A549 (cell line): Measurements from ENCODE around the gene ANKMY2. TPM values are rescaled to one million over a fixed set of nuclear protein-coding genes. Genes with fewer than 3 reads are reported as not detected.

Experiments used
- ATAC-seq, 2 experiments: fragments of 200-7000 bp in 1 of 2; fragments of >200 bp in 1 of 2; cut with Nextera tagmentation in 1 of 2; cut with Tn5 transposase in 1 of 2; 3 replicates each; pipeline versions ENCODE4 v1.8.0 to v1.9.1; 2018 to 2020; ENCODE audit warnings: mild to moderate bottlenecking in 1 of 2, moderate library complexity in 1 of 2
- CTCF ChIA-PET: fragments of 300-600 bp; sonication (Branson Sonifier 250); formaldehyde crosslinking; extraction: SDS; loops from one replicate; lab custom pipeline; 2021; ENCODE audit warnings: antibody characterized with exemption, inconsistent platforms; lab: Yijun Ruan, JAX
- POLR2A ChIA-PET: fragments of 350-600 bp; formaldehyde crosslinking; extraction: SDS; loops from one replicate; lab custom pipeline; 2021; ENCODE audit warnings: antibody characterized with exemption, inconsistent platforms; lab: Yijun Ruan, JAX
- DNase-seq, 2 experiments: peaks; one replicate each; pipeline versions ENCODE4 v3.0.0 to v3.0.0-alpha.2; 2011 to 2016; ENCODE audit warnings: low read depth in 1 of 2, low spot score in 1 of 2
- FAIRE-seq: peaks from 2 replicates; lab custom pipeline; 2011; peaks lifted over from hg19 to GRCh38; lab: Jason Lieb, UNC
- H3K27ac ChIP-seq, 2 experiments: fragments of >200 bp; sonication (Bioruptor Twin); formaldehyde crosslinking; 3 replicates each; pipeline ENCODE4 v1.5.1; 2016 to 2017
- H3K4me1 ChIP-seq: fragments of >200 bp; sonication (Bioruptor Twin); formaldehyde crosslinking; 3 replicates; pipeline ENCODE4 v1.6.1; 2016
- H3K4me2 ChIP-seq: fragments of >200 bp; sonication (Bioruptor Twin); formaldehyde crosslinking; 3 replicates; pipeline ENCODE4 v1.6.1; 2016
- H3K4me3 ChIP-seq: fragments of >200 bp; sonication (Bioruptor Twin); formaldehyde crosslinking; 3 replicates; pipeline ENCODE4 v1.5.1; 2016
- H3K9me3 ChIP-seq: fragments of >200 bp; sonication (Bioruptor Twin); formaldehyde crosslinking; 3 replicates; pipeline ENCODE4 v1.6.1; 2016
- ATOH8 ChIP-seq: fragments of 250-450 bp; sonication (Bioruptor Pico); IDR thresholded peaks from 2 replicates; pipeline ENCODE4 v1.5.0; 2020; ENCODE audit warnings: low read depth, mild to moderate bottlenecking, moderate library complexity
- BCL3 ChIP-seq: fragments of >200 bp; sonication (Bioruptor Twin); formaldehyde crosslinking; IDR thresholded peaks from 3 replicates; pipeline ENCODE4 v1.6.1; 2016
- CEBPB ChIP-seq, 2 experiments: fragments of >200 bp in 1 of 2; sonication (Bioruptor Twin) in 1 of 2; formaldehyde crosslinking in 1 of 2; IDR thresholded peaks; 2 replicates each; pipeline ENCODE4 v1.6.1; 2012 to 2016
- E2F6 ChIP-seq: IDR thresholded peaks from 2 replicates; pipeline ENCODE4 v1.6.1; 2012; ENCODE audit warnings: low read depth, borderline replicate concordance
- ELK1 ChIP-seq: fragments of 150-350 bp; IDR thresholded peaks from 2 replicates; pipeline ENCODE4 v1.6.1; 2014; ENCODE audit warnings: low read depth, mild to moderate bottlenecking, low read length
- FOSB ChIP-seq: fragments of 250-450 bp; sonication (Bioruptor Pico); IDR thresholded peaks from 2 replicates; pipeline ENCODE4 v1.5.0; 2020; ENCODE audit warnings: mild to moderate bottlenecking, moderate library complexity
- GATA3 ChIP-seq: IDR thresholded peaks from 2 replicates; pipeline ENCODE4 v1.6.1; 2012; ENCODE audit warnings: borderline replicate concordance
- HOXB5 ChIP-seq: fragments of 250-450 bp; sonication (Bioruptor Pico); IDR thresholded peaks from 2 replicates; pipeline ENCODE4 v1.5.0; 2020; ENCODE audit warnings: mild to moderate bottlenecking, moderate library complexity
- KDM5A ChIP-seq: fragments of 200-600 bp; sonication (generic); IDR thresholded peaks from 2 replicates; pipeline ENCODE4 v1.6.1; 2016; ENCODE audit warnings: antibody characterized with exemption, mild to moderate bottlenecking
- MAX ChIP-seq: IDR thresholded peaks from 2 replicates; pipeline ENCODE4 v1.6.1; 2012
- MAZ ChIP-seq: fragments of 150-350 bp; IDR thresholded peaks from 2 replicates; pipeline ENCODE4 v1.6.1; 2014; ENCODE audit warnings: antibody characterized with exemption, low read depth, low read length, borderline replicate concordance
- PHF8 ChIP-seq: fragments of 200-600 bp; sonication (generic); IDR thresholded peaks from 2 replicates; pipeline ENCODE4 v1.6.1; 2016; ENCODE audit warnings: low read depth, mild to moderate bottlenecking, antibody characterized with exemption, moderate library complexity, borderline replicate concordance
- POLR2AphosphoS2 ChIP-seq: conservative IDR thresholded peaks from 2 replicates; pipeline ENCODE4 v1.6.1; 2012; ENCODE audit warnings: low read length, improper control_type of control experiment, inconsistent platforms
- TFCP2L1 ChIP-seq: fragments of 250-450 bp; sonication (Bioruptor Pico); IDR thresholded peaks from 2 replicates; pipeline ENCODE4 v1.5.0; 2021; ENCODE audit warnings: mild to moderate bottlenecking
- TP53 ChIP-seq: fragments of 250-450 bp; sonication (Bioruptor Pico); IDR thresholded peaks from 2 replicates; pipeline ENCODE4 v1.5.0; 2021; ENCODE audit warnings: mild to moderate bottlenecking, moderate library complexity
- ZC3H11A ChIP-seq: fragments of 450-650 bp; IDR thresholded peaks from 2 replicates; pipeline ENCODE4 v1.6.1; 2014; ENCODE audit warnings: antibody characterized with exemption, mild to moderate bottlenecking
- WGBS: methylation state at CpG from one replicate; pipeline ENCODE4 v1.1.6; 2017; ENCODE audit errors: missing lambda C conversion rate; 5-methylcytosine and 5-hydroxymethylcytosine counted together
- polyA plus RNA-seq, 4 experiments: library from polyadenylated mRNA; depleted of rRNA in 3 of 4; stranded (reverse); fragments of >200 nt; fragmentation: RNase III in 1 of 4; extraction: RNeasy Plus Mini Kit Qiagen cat#74134 plus additional on column Dnase treatment in 1 of 4; gene quantifications; 2 replicates in 3 of 4; 3 replicates in 1 of 4; pipeline ENCODE4 v1.2.3, GENCODE V29; 2011 to 2017

ANKMY2 gene
- polyA plus RNA-seq, 2 of the 4 experiments (the other 2 are of a cell fraction): 15.3 to 26.1 TPM

- TF ChIP-seq BCL3: no peak
- TF ChIP-seq ATOH8 (CRISPR knock-in tag): no peak
- no peak for TF ChIP-seq TP53 (CRISPR knock-in tag)
- no peak for TF ChIP-seq GATA3
- TF ChIP-seq POLR2AphosphoS2: no peak
- TF ChIP-seq ELK1: no peak
- no peak for TF ChIP-seq CEBPB (IDR thresholded peaks at IDR 0.05)
Observed at GRCh38 chr7:16592395-16592794, 53.2 kb downstream of the ANKMY2 start (continued).

- DNase-seq (no peak), FAIRE-seq (peak; percentile 36), ATAC-seq (no peak)
- H3K4me3 ChIP-seq: no peak overlapping the region
- CTCF ChIA-PET: no interaction called here
- no peak overlapping the region for H3K4me2 ChIP-seq
- no peaks in the 10 kb centered on the region for H3K9me3 ChIP-seq
- POLR2A ChIA-PET: no interaction called here
- no peak overlapping the region for H3K27ac ChIP-seq
- H3K4me1 ChIP-seq: 0 out of 3 replicates have a peak, but pooled peaks cover 4% of the 10 kb centered on the region
- WGBS: 20% methylated on average over 1 of the region's 1 CpG
- TF ChIP-seq KDM5A: no peak
- no peak for TF ChIP-seq ZC3H11A
- TF ChIP-seq HOXB5 (CRISPR knock-in tag): no peak
- TF ChIP-seq MAX: no peak
Observed at GRCh38 chr7:16590424-16590823, 55.1 kb downstream of the ANKMY2 start.

- POLR2A ChIA-PET: interaction anchor here (0.7 kb wide), 1 partner anchor 157 kb away, joined by 3 read pairs; no protein-coding TSS in a partner anchor
- H3K4me2 ChIP-seq: no peak overlapping the region
- no peaks in the 10 kb centered on the region for H3K9me3 ChIP-seq
- TF ChIP-seq FOSB (CRISPR knock-in tag): no peak
- no peak for TF ChIP-seq TFCP2L1 (CRISPR knock-in tag)
- no peak for TF ChIP-seq BCL3
- TF ChIP-seq MAZ: no peak
- TF ChIP-seq, all 56 proteins: peak for 0
- CTCF ChIA-PET: no interaction called here
- no peak for DNase-seq
- Histone ChIP-seq H3K4me1 (0 out of 3 replicates have a peak, but pooled peaks cover 4% of the 10 kb centered on the region), H3K4me3 (no peak overlapping the region), H3K27ac (no peak overlapping the region)
- no peak for ATAC-seq
- FAIRE-seq: no peak
- 87% methylated on average over 2 of the region's 2 CpGs for WGBS
Observed at GRCh38 chr7:16589881-16590280, 55.7 kb downstream of the ANKMY2 start.

- DNase-seq (no peak), ATAC-seq (no peak), FAIRE-seq (no peak)
- WGBS: 86% methylated on average over 6 of the region's 6 CpGs
- CTCF ChIA-PET: interaction anchor here (1.3 to 1.4 kb wide), 2 partner anchors 23 to 155 kb away, joined by 5 to 6 read pairs; no protein-coding TSS in a partner anchor
- Histone ChIP-seq H3K4me1 (0 out of 3 replicates have a peak, but pooled peaks cover 4% of the 10 kb centered on the region), H3K9me3 (no peaks in the 10 kb centered on the region), H3K4me3 (no peak overlapping the region), H3K4me2 (no peak overlapping the region), H3K27ac (no peak overlapping the region)
- POLR2A ChIA-PET: no interaction called here
- TF ChIP-seq PHF8 (no peak), E2F6 (no peak), BCL3 (no peak)
Observed at GRCh38 chr7:16587790-16588189, 57.8 kb downstream of the ANKMY2 start.
